K562 (cell line): ENCODE data around the gene CTBP2. TPM values are rescaled to one million over a fixed set of nuclear protein-coding genes. Genes with fewer than 3 reads are reported as not detected.

Source experiments
- ATAC-seq: fragments of 200-7000 bp; cut with Tn5 transposase; 3 replicates; pipeline ENCODE4 v1.9.1; 2020; ENCODE audit warnings: moderate library complexity
- BruUV-seq: library from RNA; stranded (reverse); fragments of 400-500 nt; replicated peaks from 2 replicates; lab custom pipeline; 2021; lab: Mats Ljungman, UMichigan
- CTCF ChIA-PET: fragments of 300-600 bp; formaldehyde crosslinking; extraction: SDS; loops from one replicate; lab custom pipeline; 2021; ENCODE audit warnings: low intra/inter-chr PET ratio; lab: Yijun Ruan, JAX
- POLR2A ChIA-PET: fragments of 300-600, 350-650 bp; sonication (Branson Sonifier 250); formaldehyde crosslinking; extraction: SDS; loops from one replicate; lab custom pipeline; 2021; ENCODE audit warnings: antibody characterized with exemption, inconsistent platforms; lab: Yijun Ruan, JAX
- DNase-seq, 4 experiments: peaks; one replicate each; pipeline versions ENCODE4 v3.0.0 to v3.0.0-alpha.2; 2011 to 2018; ENCODE audit warnings: low spot score in 3 of 4, mixed read lengths in 3 of 4; ENCODE audit errors: extremely low read depth in 1 of 4
- FAIRE-seq: peaks from 2 replicates; lab custom pipeline; 2011; peaks lifted over from hg19 to GRCh38; lab: Jason Lieb, UNC
- H2AFZ ChIP-seq: 2 replicates; pipeline ENCODE4 v1.6.0; 2011; ENCODE audit warnings: low read depth, low read length, control low read depth, inconsistent platforms
- H3K27ac ChIP-seq: fragments of 200-600 bp; 3 replicates; pipeline ENCODE4 v1.8.0; 2011; ENCODE audit warnings: low read depth, mild to moderate bottlenecking, control low read depth, inconsistent platforms, low read length, moderate library complexity, mixed read lengths; ENCODE audit errors: extremely low read depth
- H3K27me3 ChIP-seq, 2 experiments: fragments of 300-600 bp in 1 of 2; 2 replicates in 1 of 2; 3 replicates in 1 of 2; pipeline versions ENCODE4 v1.6.0 to v1.8.0; 2011; ENCODE audit warnings: inconsistent platforms in 2 of 2, low read length in 2 of 2, mild to moderate bottlenecking in 1 of 2, mixed read lengths in 1 of 2, moderate library complexity in 1 of 2; ENCODE audit not compliant: control insufficient read depth in 2 of 2, insufficient read depth in 2 of 2
- H3K36me3 ChIP-seq: fragments of 300-600 bp; 3 replicates; pipeline ENCODE4 v1.8.0; 2011; ENCODE audit warnings: mild to moderate bottlenecking, low read length, inconsistent platforms; ENCODE audit not compliant: control insufficient read depth, insufficient read depth
- H3K4me1 ChIP-seq, 2 experiments: fragments of 200-600 bp in 1 of 2; replicated peaks in 1 of 2; 2 replicates in 1 of 2; 3 replicates in 1 of 2; pipeline versions ENCODE4 v1.5.1 to v1.8.0; 2011; ENCODE audit warnings: inconsistent platforms in 2 of 2, low read length in 2 of 2, mild to moderate bottlenecking in 1 of 2, mixed read lengths in 1 of 2, moderate library complexity in 1 of 2; ENCODE audit not compliant: control insufficient read depth in 2 of 2, insufficient read depth in 2 of 2
- H3K4me2 ChIP-seq: 2 replicates; pipeline ENCODE4 v1.6.1; 2011; ENCODE audit warnings: low read length, control low read depth, inconsistent platforms, mixed read lengths; ENCODE audit not compliant: insufficient read depth
- H3K4me3 ChIP-seq: fragments of 200-600 bp; sonication (generic), shearing (Covaris generic); 2 replicates; pipeline ENCODE4 v1.5.1; 2016; ENCODE audit warnings: control low read depth, inconsistent platforms
- H3K79me2 ChIP-seq: fragments of 200-600 bp; 3 replicates; pipeline ENCODE4 v1.8.0; 2011; ENCODE audit warnings: low read length, inconsistent platforms; ENCODE audit not compliant: control insufficient read depth, insufficient read depth
- H3K9ac ChIP-seq, 2 experiments: 2 replicates each; pipeline versions ENCODE4 v1.6.0 to v1.6.1; 2011; ENCODE audit warnings: low read depth in 2 of 2, low read length in 2 of 2, control low read depth in 1 of 2, inconsistent platforms in 1 of 2, mild to moderate bottlenecking in 1 of 2, mixed read lengths in 1 of 2; ENCODE audit not compliant: insufficient read depth in 1 of 2
- H3K9me1 ChIP-seq: one replicate; pipeline ENCODE4 v1.6.0; 2011; ENCODE audit warnings: inconsistent platforms, mild to moderate bottlenecking, low read length, moderate library complexity; ENCODE audit not compliant: control insufficient read depth, insufficient read depth
- H3K9me3 ChIP-seq: replicated peaks from 2 replicates; pipeline ENCODE4 v1.5.1; 2011; ENCODE audit warnings: low read depth, low read length, inconsistent platforms; ENCODE audit not compliant: control insufficient read depth, insufficient read depth
- H4K20me1 ChIP-seq: replicated peaks from 2 replicates; pipeline ENCODE4 v1.6.1; 2011; ENCODE audit warnings: low read length, inconsistent platforms, mixed read lengths; ENCODE audit not compliant: control insufficient read depth, insufficient read depth
- ARNT ChIP-seq, 2 experiments: fragments of 450-650 bp; IDR thresholded peaks; 2 replicates each; pipeline ENCODE4 v1.6.1; 2016; ENCODE audit warnings: mild to moderate bottlenecking in 1 of 2
- HMG20A ChIP-seq: fragments of 450-650 bp; formaldehyde crosslinking; conservative IDR thresholded peaks from 2 replicates; pipeline ENCODE4 v1.4.0; 2020; ENCODE audit warnings: mild to moderate bottlenecking, mixed read lengths
- NRF1 ChIP-seq, 2 experiments: fragments of 450-650 bp; IDR thresholded peaks in 1 of 2; conservative IDR thresholded peaks in 1 of 2; 2 replicates each; pipeline ENCODE4 v1.6.1; 2014; ENCODE audit warnings: mild to moderate bottlenecking in 2 of 2
- RHOXF2B ChIP-seq: fragments of 250-450 bp; sonication (Bioruptor Pico); conservative IDR thresholded peaks from 2 replicates; pipeline ENCODE4 v1.5.1; 2021
- SIN3A ChIP-seq, 2 experiments: fragments of 150-350 bp in 1 of 2; IDR thresholded peaks; 2 replicates each; pipeline ENCODE4 v1.6.1; 2011 to 2016; ENCODE audit warnings: borderline replicate concordance in 2 of 2, low read depth in 2 of 2, low read length in 2 of 2, mild to moderate bottlenecking in 2 of 2, moderate library complexity in 2 of 2; ENCODE audit not compliant: control insufficient read depth in 1 of 2
- SMARCE1 ChIP-seq: fragments of 450-650 bp; IDR thresholded peaks from 2 replicates; pipeline ENCODE4 v1.7.1; 2016; ENCODE audit warnings: mild to moderate bottlenecking
- SP2 ChIP-seq: IDR thresholded peaks from 2 replicates; pipeline ENCODE4 v1.6.1; 2011; ENCODE audit warnings: mild to moderate bottlenecking, low read depth, low read length, moderate library complexity; ENCODE audit not compliant: poor library complexity, severe bottlenecking; ENCODE audit errors: extremely low read depth
- SPI1 ChIP-seq: IDR thresholded peaks from 2 replicates; pipeline ENCODE4 v1.6.1; 2011; ENCODE audit warnings: low read depth, low read length, control low read depth, borderline replicate concordance
- TAF7 ChIP-seq: fragments of 450-650 bp; IDR thresholded peaks from 2 replicates; pipeline ENCODE4 v1.6.1; 2016; ENCODE audit warnings: missing genetic modification characterization, missing compliant biosample characterization
- YY1 ChIP-seq, 3 experiments: IDR thresholded peaks; 2 replicates each; pipeline ENCODE4 v1.6.1; 2011; ENCODE audit warnings: low read length in 2 of 3, mild to moderate bottlenecking in 2 of 3, moderate library complexity in 2 of 3, borderline replicate concordance in 1 of 3, control low read depth in 1 of 3, low read depth in 1 of 3; ENCODE audit not compliant: insufficient read depth in 3 of 3, insufficient replicate concordance in 2 of 3, control insufficient read depth in 1 of 3, insufficient read length in 1 of 3; ENCODE audit errors: extremely low read depth in 1 of 3
- ZNF146 ChIP-seq: IDR thresholded peaks from one replicate; pipeline ENCODE4 v1.6.1; 2018; ENCODE audit warnings: missing compliant biosample characterization; ENCODE audit not compliant: unreplicated experiment
- ZNF217 ChIP-seq: sonication (generic); formaldehyde crosslinking; IDR thresholded peaks from 2 replicates; pipeline ENCODE4 v1.8.0; 2022; ENCODE audit warnings: mild to moderate bottlenecking, missing genetic modification reagents
- ZNF354B ChIP-seq: fragments of 250-450 bp; sonication (Bioruptor Pico); IDR thresholded peaks from 2 replicates; pipeline ENCODE4 v1.4.0; 2020
- ZNF592 ChIP-seq: fragments of 450-650 bp; IDR thresholded peaks from 2 replicates; pipeline ENCODE4 v1.6.1; 2017; ENCODE audit warnings: antibody characterized with exemption, mild to moderate bottlenecking
- ZNF699 ChIP-seq: fragments of 250-450 bp; sonication (Bioruptor Pico); IDR thresholded peaks from 2 replicates; pipeline ENCODE4 v1.8.0; 2021; ENCODE audit warnings: mild to moderate bottlenecking, moderate library complexity; ENCODE audit not compliant: insufficient replicate concordance
- WGBS: fragments of 100-300 bp; shearing (Covaris generic); methylation state at CpG from one replicate; pipeline ENCODE4 v1.1.6; 2016; ENCODE audit warnings: low coverage, mixed read lengths; ENCODE audit not compliant: insufficient coverage; ENCODE audit errors: missing lambda C conversion rate; 5-methylcytosine and 5-hydroxymethylcytosine counted together
- in situ Hi-C: fragments of 300-500 bp; cut with MboI; formaldehyde crosslinking; loops from 4 replicates; pipeline ENCODE4 v1.15.0; 2018; ENCODE audit warnings: inconsistent platforms, mixed read lengths
- intact Hi-C: fragments of 100-400 bp; cut with micrococcal nuclease; formaldehyde crosslinking; loops from 2 replicates; pipeline ENCODE4 v1.14.2; 2022
- polyA plus RNA-seq, 8 experiments: library from polyadenylated mRNA; depleted of rRNA in 4 of 8; stranded (reverse) in 5 of 8; unstranded in 3 of 8; fragments of >200 nt; fragmentation: Nextera tagmentation in 2 of 8; fragmentation: Illumina TruSeq in 1 of 8; extraction: Ambion mirVana in 2 of 8; extraction: Trizol in 1 of 8; gene quantifications; 2 replicates each; pipeline versions ENCODE4 v1.2.1 to v1.2.3, GENCODE V29; 2011 to 2014; ENCODE audit warnings: inconsistent platforms in 1 of 8, missing spikeins in 1 of 8
- total RNA-seq, 7 experiments: library from RNA; depleted of rRNA in 6 of 7; stranded (reverse); fragments of >200 nt in 6 of 7; fragmentation: Illumina TruSeq in 2 of 7; extraction: Trizol in 2 of 7; gene quantifications; 2 replicates each; pipeline versions ENCODE4 v1.2.1 to v1.2.3, GENCODE V29; 2011 to 2021; ENCODE audit warnings: low replicate concordance in 1 of 7
- TF ChIP-seq, protein P1 (sequence below): fragments of 450-650 bp; IDR thresholded peaks from 2 replicates; pipeline ENCODE4 v1.6.1; 2016; ENCODE audit warnings: low read depth, mild to moderate bottlenecking, moderate library complexity
- TF ChIP-seq, protein P2 (sequence below): fragments of 450-650 bp; formaldehyde crosslinking; IDR thresholded peaks from 2 replicates; pipeline ENCODE4 v1.4.0; 2022; ENCODE audit warnings: missing genetic modification characterization

CTBP2 gene
- total and polyA plus RNA-seq, 9 of the 15 experiments (the other 6 are each of a cell fraction or from before 2014, with no cell fraction given), result 1.3 to 8.8 (median 5.1) TPM

DNA sequence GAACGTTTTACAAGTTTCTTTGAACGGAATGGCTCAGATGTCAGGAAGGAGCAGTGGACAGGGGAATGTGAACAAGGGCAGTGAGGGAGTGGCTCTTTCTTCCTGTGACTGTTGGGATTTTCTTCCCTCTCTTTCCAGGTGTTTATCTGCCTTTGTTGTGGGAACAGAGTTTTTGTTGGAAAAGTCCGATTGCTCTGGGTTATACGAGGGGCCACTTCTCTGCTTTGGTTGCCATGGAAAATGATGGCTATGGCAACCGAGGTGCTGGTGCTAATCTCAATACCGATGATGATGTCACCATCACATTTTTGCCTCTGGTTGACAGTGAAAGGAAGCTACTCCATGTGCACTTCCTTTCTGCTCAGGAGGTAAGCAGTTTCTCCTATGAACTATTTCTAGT lies 177.0 kb downstream of the CTBP2 start:
- DNase-seq, result no peak
- TF ChIP-seq TAF7 (tag) (no peak), HMG20A (no peak), SPI1 (no peak), RHOXF2B (no peak), SMARCE1 (no peak), ZNF699 (no peak), SIN3A (IDR thresholded peaks at IDR 0.05; ENCODE audit: borderline replicate concordance in 2 of 2, control insufficient read depth in 1 of 2, low read depth in 2 of 2, low read length in 2 of 2) (no peak), ZNF592 (no peak), ZNF354B (CRISPR knock-in tag) (no peak), ARNT (IDR thresholded peaks at IDR 0.05) (no peak), YY1 (IDR thresholded peaks at IDR 0.05; ENCODE audit: borderline replicate concordance in 1 of 3, control insufficient read depth in 1 of 3, extremely low read depth in 1 of 3, insufficient read depth in 3 of 3, insufficient read length in 1 of 3, insufficient replicate concordance in 2 of 3, low read depth in 1 of 3, low read length in 2 of 3) (no peak), SP2 (no peak), ZNF217 (no peak), NRF1 (conservative IDR thresholded peaks at IDR 0.05 in 1 of 2, IDR thresholded peaks at IDR 0.05 in 1 of 2) (no peak), ZNF146 (CRISPR knock-in tag) (no peak)
- TF ChIP-seq, protein P1, sequence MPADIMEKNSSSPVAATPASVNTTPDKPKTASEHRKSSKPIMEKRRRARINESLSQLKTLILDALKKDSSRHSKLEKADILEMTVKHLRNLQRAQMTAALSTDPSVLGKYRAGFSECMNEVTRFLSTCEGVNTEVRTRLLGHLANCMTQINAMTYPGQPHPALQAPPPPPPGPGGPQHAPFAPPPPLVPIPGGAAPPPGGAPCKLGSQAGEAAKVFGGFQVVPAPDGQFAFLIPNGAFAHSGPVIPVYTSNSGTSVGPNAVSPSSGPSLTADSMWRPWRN, result no peak
- TF ChIP-seq, protein P2, sequence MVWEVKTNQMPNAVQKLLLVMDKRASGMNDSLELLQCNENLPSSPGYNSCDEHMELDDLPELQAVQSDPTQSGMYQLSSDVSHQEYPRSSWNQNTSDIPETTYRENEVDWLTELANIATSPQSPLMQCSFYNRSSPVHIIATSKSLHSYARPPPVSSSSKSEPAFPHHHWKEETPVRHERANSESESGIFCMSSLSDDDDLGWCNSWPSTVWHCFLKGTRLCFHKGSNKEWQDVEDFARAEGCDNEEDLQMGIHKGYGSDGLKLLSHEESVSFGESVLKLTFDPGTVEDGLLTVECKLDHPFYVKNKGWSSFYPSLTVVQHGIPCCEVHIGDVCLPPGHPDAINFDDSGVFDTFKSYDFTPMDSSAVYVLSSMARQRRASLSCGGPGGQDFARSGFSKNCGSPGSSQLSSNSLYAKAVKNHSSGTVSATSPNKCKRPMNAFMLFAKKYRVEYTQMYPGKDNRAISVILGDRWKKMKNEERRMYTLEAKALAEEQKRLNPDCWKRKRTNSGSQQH (CRISPR knock-in tag), result no peak

More for the DNA sequence above, 177.0 kb downstream of the CTBP2 start:
- Histone ChIP-seq H3K4me1 (no peaks in the 10 kb centered on the region), H3K27me3 (no peaks in the 10 kb centered on the region), H3K9me1 (no peaks in the 10 kb centered on the region), H3K27ac (no peak overlapping the region), H3K4me2 (no peak overlapping the region), H2AFZ (no peak overlapping the region), H3K9ac (no peak overlapping the region), H4K20me1 (no peaks in the 10 kb centered on the region), H3K4me3 (no peak overlapping the region), H3K36me3 (no peaks in the 10 kb centered on the region), H3K79me2 (no peaks in the 10 kb centered on the region), H3K9me3 (no peaks in the 10 kb centered on the region)
- no CpG with 5 or more reads among the region's 6 CpGs for WGBS
- POLR2A ChIA-PET, result no interaction called here
- intact Hi-C loops (no loop called here), in situ Hi-C loops (no loop called here)
- ATAC-seq (no peak), FAIRE-seq (no peak)
- CTCF ChIA-PET, result no interaction called here
- no TSS peak for BruUV-seq
